ENCODE results near the gene RPL22L1. TPM values are rescaled to one million over a fixed set of nuclear protein-coding genes. Genes with fewer than 3 reads are reported as not detected.

RPL22L1 gene
- polyA plus RNA-seq, 1 of the 3 experiments (the other 2 are of a cell fraction), result 80.9 TPM

DNA sequence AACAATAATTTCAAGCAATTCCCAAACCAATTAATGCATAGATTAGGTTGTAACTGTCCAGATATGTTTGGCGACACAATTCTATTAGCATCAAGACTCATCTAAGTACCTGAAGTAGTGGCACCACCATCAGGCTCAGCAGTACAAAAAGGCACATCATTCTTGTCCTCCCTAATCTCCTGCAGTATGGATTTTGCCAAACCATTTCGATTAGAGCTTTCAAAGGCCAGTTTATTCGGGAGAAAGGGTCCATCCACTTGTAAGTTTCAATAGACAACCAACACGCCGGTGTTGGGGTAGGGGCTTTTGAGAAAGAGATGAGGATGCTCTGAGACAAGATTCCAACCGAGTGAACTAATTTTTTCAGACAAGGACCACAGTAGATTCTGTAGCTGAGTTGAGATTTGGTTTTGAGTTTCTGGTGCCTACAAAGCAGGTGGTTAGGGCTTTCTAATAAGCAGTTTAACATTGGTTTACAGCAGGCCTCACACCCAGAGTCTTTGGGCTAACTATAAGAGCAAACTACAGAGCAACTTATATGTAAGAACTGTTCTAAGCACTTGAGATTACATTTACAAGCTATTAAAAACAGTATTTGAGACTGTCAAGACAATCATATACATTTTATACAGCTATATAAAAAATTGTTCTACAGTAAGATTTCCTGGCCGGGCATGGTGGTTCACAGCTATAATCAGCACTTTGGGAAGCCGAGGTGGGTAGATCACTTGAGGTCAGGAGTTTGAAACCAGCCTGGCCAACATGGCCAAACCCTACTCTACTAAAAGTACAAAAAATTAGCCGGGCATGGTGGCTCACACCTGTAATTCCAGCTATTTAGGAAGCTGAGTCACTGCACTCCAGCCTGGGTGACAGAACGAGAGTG, 4.5 kb downstream of the RPL22L1 start:
- POLR2A ChIA-PET, result no interaction called here
- TF ChIP-seq, protein P1, sequence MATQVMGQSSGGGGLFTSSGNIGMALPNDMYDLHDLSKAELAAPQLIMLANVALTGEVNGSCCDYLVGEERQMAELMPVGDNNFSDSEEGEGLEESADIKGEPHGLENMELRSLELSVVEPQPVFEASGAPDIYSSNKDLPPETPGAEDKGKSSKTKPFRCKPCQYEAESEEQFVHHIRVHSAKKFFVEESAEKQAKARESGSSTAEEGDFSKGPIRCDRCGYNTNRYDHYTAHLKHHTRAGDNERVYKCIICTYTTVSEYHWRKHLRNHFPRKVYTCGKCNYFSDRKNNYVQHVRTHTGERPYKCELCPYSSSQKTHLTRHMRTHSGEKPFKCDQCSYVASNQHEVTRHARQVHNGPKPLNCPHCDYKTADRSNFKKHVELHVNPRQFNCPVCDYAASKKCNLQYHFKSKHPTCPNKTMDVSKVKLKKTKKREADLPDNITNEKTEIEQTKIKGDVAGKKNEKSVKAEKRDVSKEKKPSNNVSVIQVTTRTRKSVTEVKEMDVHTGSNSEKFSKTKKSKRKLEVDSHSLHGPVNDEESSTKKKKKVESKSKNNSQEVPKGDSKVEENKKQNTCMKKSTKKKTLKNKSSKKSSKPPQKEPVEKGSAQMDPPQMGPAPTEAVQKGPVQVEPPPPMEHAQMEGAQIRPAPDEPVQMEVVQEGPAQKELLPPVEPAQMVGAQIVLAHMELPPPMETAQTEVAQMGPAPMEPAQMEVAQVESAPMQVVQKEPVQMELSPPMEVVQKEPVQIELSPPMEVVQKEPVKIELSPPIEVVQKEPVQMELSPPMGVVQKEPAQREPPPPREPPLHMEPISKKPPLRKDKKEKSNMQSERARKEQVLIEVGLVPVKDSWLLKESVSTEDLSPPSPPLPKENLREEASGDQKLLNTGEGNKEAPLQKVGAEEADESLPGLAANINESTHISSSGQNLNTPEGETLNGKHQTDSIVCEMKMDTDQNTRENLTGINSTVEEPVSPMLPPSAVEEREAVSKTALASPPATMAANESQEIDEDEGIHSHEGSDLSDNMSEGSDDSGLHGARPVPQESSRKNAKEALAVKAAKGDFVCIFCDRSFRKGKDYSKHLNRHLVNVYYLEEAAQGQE (IDR thresholded peaks at IDR 0.05; ENCODE audit: low read depth, low read length), result no peak
- TF ChIP-seq FOXJ3 (CRISPR knock-in tag; IDR thresholded peaks at IDR 0.05) (no peak), GABPA (IDR thresholded peaks at IDR 0.05; ENCODE audit: low read depth) (no peak), CHD2 (IDR thresholded peaks at IDR 0.05; ENCODE audit: low read length, partially characterized antibody) (peak; percentile 29), EZH2phosphoT487 (IDR thresholded peaks at IDR 0.05; ENCODE audit: borderline replicate concordance, low read depth) (no peak), ELF1 (IDR thresholded peaks at IDR 0.05) (no peak), POLR2AphosphoS5 (IDR thresholded peaks at IDR 0.05; ENCODE audit: low read depth, low read length) (no peak; the same call in 1 of the 2 replicates), RXRA (IDR thresholded peaks at IDR 0.05; ENCODE audit: borderline replicate concordance, low read depth) (no peak), YY1 (IDR thresholded peaks at IDR 0.05; ENCODE audit: low read depth) (no peak), SMC3 (IDR thresholded peaks at IDR 0.05; ENCODE audit: low read depth, low read length) (no peak), NFIC (IDR thresholded peaks at IDR 0.05; ENCODE audit: borderline replicate concordance) (no peak), TEAD4 (IDR thresholded peaks at IDR 0.05; ENCODE audit: borderline replicate concordance, insufficient read depth) (no peak), MXI1 (IDR thresholded peaks at IDR 0.05; ENCODE audit: low read depth, low read length) (no peak), FOSL2 (IDR thresholded peaks at IDR 0.05; ENCODE audit: borderline replicate concordance, low read depth) (no peak), RCOR1 (IDR thresholded peaks at IDR 0.05; ENCODE audit: low read length) (no peak), NRF1 (IDR thresholded peaks at IDR 0.05; ENCODE audit: low read depth, low read length) (no peak), SIN3A (IDR thresholded peaks at IDR 0.05; ENCODE audit: borderline replicate concordance, low read depth, low read length) (0 out of 2 replicates have a peak, but pooled peaks have one; percentile 72), EP300 (IDR thresholded peaks at IDR 0.05; ENCODE audit: borderline replicate concordance in 1 of 2, low read depth in 1 of 2, low read length in 1 of 2) (no peak), JUND (IDR thresholded peaks at IDR 0.05) (peak; percentile 1; the same call in 1 of the 2 replicates), FOXM1 (IDR thresholded peaks at IDR 0.05; ENCODE audit: low read depth) (no peak), TAF1 (IDR thresholded peaks at IDR 0.05; ENCODE audit: borderline replicate concordance, low read depth, low read length) (no peak), RAD21 (IDR thresholded peaks at IDR 0.05; ENCODE audit: low read length) (no peak), MEF2A (IDR thresholded peaks at IDR 0.05; ENCODE audit: borderline replicate concordance, low read depth) (no peak), TCF12 (IDR thresholded peaks at IDR 0.05) (no peak)
- TF ChIP-seq, protein P2, sequence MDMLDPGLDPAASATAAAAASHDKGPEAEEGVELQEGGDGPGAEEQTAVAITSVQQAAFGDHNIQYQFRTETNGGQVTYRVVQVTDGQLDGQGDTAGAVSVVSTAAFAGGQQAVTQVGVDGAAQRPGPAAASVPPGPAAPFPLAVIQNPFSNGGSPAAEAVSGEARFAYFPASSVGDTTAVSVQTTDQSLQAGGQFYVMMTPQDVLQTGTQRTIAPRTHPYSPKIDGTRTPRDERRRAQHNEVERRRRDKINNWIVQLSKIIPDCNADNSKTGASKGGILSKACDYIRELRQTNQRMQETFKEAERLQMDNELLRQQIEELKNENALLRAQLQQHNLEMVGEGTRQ (IDR thresholded peaks at IDR 0.05; ENCODE audit: borderline replicate concordance, low read depth, low read length), result no peak
- TF ChIP-seq, protein P3, sequence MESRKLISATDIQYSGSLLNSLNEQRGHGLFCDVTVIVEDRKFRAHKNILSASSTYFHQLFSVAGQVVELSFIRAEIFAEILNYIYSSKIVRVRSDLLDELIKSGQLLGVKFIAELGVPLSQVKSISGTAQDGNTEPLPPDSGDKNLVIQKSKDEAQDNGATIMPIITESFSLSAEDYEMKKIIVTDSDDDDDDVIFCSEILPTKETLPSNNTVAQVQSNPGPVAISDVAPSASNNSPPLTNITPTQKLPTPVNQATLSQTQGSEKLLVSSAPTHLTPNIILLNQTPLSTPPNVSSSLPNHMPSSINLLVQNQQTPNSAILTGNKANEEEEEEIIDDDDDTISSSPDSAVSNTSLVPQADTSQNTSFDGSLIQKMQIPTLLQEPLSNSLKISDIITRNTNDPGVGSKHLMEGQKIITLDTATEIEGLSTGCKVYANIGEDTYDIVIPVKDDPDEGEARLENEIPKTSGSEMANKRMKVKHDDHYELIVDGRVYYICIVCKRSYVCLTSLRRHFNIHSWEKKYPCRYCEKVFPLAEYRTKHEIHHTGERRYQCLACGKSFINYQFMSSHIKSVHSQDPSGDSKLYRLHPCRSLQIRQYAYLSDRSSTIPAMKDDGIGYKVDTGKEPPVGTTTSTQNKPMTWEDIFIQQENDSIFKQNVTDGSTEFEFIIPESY (IDR thresholded peaks at IDR 0.05; ENCODE audit: borderline replicate concordance, low read depth), result peak; percentile 9; the same call in 1 of the 2 replicates
- TF ChIP-seq, protein P4, sequence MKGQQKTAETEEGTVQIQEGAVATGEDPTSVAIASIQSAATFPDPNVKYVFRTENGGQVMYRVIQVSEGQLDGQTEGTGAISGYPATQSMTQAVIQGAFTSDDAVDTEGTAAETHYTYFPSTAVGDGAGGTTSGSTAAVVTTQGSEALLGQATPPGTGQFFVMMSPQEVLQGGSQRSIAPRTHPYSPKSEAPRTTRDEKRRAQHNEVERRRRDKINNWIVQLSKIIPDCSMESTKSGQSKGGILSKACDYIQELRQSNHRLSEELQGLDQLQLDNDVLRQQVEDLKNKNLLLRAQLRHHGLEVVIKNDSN (IDR thresholded peaks at IDR 0.05; ENCODE audit: borderline replicate concordance, low read depth), result no peak

More for the DNA sequence above, 4.5 kb downstream of the RPL22L1 start:
- no peak overlapping the region for H3K4me3 ChIP-seq (ENCODE audit: low read depth in 2 of 2, low read length in 1 of 2)
- peaks cover 29 to 30% of the 10 kb centered on the region in 2 experiments for H3K36me3 ChIP-seq (replicated peaks in 1 of 2; ENCODE audit: control insufficient read depth in 1 of 2, insufficient read depth in 2 of 2, low read length in 1 of 2)
- DNase-seq, result no peak
- WGBS (ENCODE audit: low lambda C conversion rate), result 94% methylated on average over 10 of the region's 10 CpGs
- H3F3A ChIP-seq (replicated peaks; ENCODE audit: insufficient read depth), result peaks cover 42% of the 10 kb centered on the region
- H3K27me3 ChIP-seq (ENCODE audit: insufficient read depth), result no peaks in the 10 kb centered on the region
- H3K4me1 ChIP-seq (ENCODE audit: control insufficient read depth in 1 of 2, insufficient read depth in 2 of 2, low read depth in 1 of 2, low read length in 1 of 2), result peaks cover 11 to 13% of the 10 kb centered on the region in 2 experiments; a peak in 3 of 4 replicates
- no peak overlapping the region for H3K9ac ChIP-seq
- no peak overlapping the region for H2AFZ ChIP-seq (ENCODE audit: low read depth)
- CTCF ChIA-PET, result interaction anchor here (0.8 to 2.0 kb wide), 4 partner anchors 17 to 508 kb away, joined by 3 to 6 read pairs (median 3); partner anchors contain the start of gene SKIL
- H3K4me2 ChIP-seq, result no peak overlapping the region
- H3K27ac ChIP-seq (ENCODE audit: low read depth in 2 of 2, low read length in 1 of 2), result no peak overlapping the region; a peak in 1 of 4 replicates
- H3K9me3 ChIP-seq, result no peaks in the 10 kb centered on the region
- no peaks in the 10 kb centered on the region for H3K9me2 ChIP-seq
- peaks cover 13% of the 10 kb centered on the region for H4K20me1 ChIP-seq (ENCODE audit: insufficient read depth)
- peaks cover 25% of the 10 kb centered on the region for H3K79me2 ChIP-seq (ENCODE audit: insufficient read depth)
